Endothelial cell (in vitro differentiated cells): ENCODE measurements around the gene U2AF1L4. TPM values are rescaled to one million over a fixed set of nuclear protein-coding genes. Genes with fewer than 3 reads are reported as not detected.
A peak's percentile ranks its signal among the peaks of the same experiment; 100 is the strongest.

Source experiments
- DNase-seq: peaks from one replicate; pipeline ENCODE4 v3.0.0; 2021; ENCODE audit warnings: low spot score
- H3K27ac Mint-ChIP-seq: one replicate; pipeline ENCODE4 v1.8.0; 2021; ENCODE audit warnings: mixed read lengths, inconsistent platforms; ENCODE audit not compliant: unreplicated experiment
- H3K27me3 Mint-ChIP-seq: one replicate; pipeline ENCODE4 v1.8.0; 2021; ENCODE audit warnings: mild to moderate bottlenecking, moderate library complexity, mixed read lengths, inconsistent platforms; ENCODE audit not compliant: unreplicated experiment
- H3K36me3 Mint-ChIP-seq: one replicate; pipeline ENCODE4 v1.8.0; 2021; ENCODE audit warnings: mild to moderate bottlenecking, low read depth, mixed read lengths, inconsistent platforms; ENCODE audit not compliant: unreplicated experiment
- H3K4me1 Mint-ChIP-seq: one replicate; pipeline ENCODE4 v1.8.0; 2021; ENCODE audit warnings: mild to moderate bottlenecking, mixed read lengths, inconsistent platforms; ENCODE audit not compliant: unreplicated experiment
- H3K4me3 Mint-ChIP-seq: one replicate; pipeline ENCODE4 v1.8.0; 2021; ENCODE audit warnings: mild to moderate bottlenecking, mixed read lengths, inconsistent platforms; ENCODE audit not compliant: unreplicated experiment
- H3K9me3 Mint-ChIP-seq: one replicate; pipeline ENCODE4 v1.8.0; 2021; ENCODE audit warnings: mixed read lengths, inconsistent platforms; ENCODE audit not compliant: unreplicated experiment
- total RNA-seq: library from RNA; stranded (reverse); fragmentation: NEBNext Ultra II Directional; extraction: Animal tissue kit (Norgen Biotek cat#: 25700); gene quantifications from one replicate; pipeline ENCODE4 v1.2.1, GENCODE V29; 2021; ENCODE audit not compliant: unreplicated experiment
- TF ChIP-seq, protein P1 (sequence below): fragments of 200-600 bp; sonication (generic); IDR thresholded peaks from one replicate; pipeline ENCODE4 v1.5.0; 2021; ENCODE audit warnings: antibody characterized with exemption; ENCODE audit not compliant: unreplicated experiment

U2AF1L4 gene
- total RNA-seq, 1 donor from 2014 or later, result 12.0 TPM

GRCh38 chr19:35715981-35716800, 29.0 kb downstream of the U2AF1L4 start:
- peak overlapping the region; percentile 82 for H3K27ac Mint-ChIP-seq
- TF ChIP-seq, protein P1, sequence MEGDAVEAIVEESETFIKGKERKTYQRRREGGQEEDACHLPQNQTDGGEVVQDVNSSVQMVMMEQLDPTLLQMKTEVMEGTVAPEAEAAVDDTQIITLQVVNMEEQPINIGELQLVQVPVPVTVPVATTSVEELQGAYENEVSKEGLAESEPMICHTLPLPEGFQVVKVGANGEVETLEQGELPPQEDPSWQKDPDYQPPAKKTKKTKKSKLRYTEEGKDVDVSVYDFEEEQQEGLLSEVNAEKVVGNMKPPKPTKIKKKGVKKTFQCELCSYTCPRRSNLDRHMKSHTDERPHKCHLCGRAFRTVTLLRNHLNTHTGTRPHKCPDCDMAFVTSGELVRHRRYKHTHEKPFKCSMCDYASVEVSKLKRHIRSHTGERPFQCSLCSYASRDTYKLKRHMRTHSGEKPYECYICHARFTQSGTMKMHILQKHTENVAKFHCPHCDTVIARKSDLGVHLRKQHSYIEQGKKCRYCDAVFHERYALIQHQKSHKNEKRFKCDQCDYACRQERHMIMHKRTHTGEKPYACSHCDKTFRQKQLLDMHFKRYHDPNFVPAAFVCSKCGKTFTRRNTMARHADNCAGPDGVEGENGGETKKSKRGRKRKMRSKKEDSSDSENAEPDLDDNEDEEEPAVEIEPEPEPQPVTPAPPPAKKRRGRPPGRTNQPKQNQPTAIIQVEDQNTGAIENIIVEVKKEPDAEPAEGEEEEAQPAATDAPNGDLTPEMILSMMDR, result no peak
- peaks cover 4% of the 10 kb centered on the region for H3K36me3 Mint-ChIP-seq
- H3K4me3 Mint-ChIP-seq, result peak overlapping the region; percentile 96
- peaks cover 13% of the 10 kb centered on the region for H3K27me3 Mint-ChIP-seq
- peaks cover 22% of the 10 kb centered on the region for H3K4me1 Mint-ChIP-seq
- no peaks in the 10 kb centered on the region for H3K9me3 Mint-ChIP-seq
- DNase-seq, result peak; percentile 60

DNA sequence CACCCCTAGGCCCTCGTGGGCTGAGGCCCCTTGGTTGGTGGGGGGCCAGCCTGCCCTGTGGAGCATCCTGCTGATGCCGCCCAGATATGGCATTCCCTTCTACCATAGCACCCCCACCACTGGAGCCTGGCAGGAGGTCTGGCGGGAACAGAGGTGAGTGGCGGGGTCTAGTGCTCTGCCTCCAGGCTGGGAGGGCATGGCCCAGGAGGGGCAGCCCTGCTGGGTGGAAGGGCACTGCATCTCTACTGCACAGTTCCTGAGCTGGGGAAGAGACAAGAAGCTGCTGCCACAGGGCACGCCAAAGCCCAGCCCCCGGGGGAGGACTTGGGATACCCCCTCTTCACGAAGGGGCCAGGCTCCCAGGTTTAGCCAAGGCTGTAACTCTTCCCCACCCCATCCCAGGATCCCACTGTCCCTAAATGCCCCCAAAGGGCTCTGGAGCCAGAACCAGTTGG, 29.8 kb downstream of the U2AF1L4 start:
- TF ChIP-seq, protein P1, result no peak
- peaks cover 22% of the 10 kb centered on the region for H3K4me1 Mint-ChIP-seq
- peaks cover 13% of the 10 kb centered on the region for H3K27me3 Mint-ChIP-seq
- H3K9me3 Mint-ChIP-seq, result no peaks in the 10 kb centered on the region
- DNase-seq, result no peak
- H3K4me3 Mint-ChIP-seq, result no peak overlapping the region
- H3K36me3 Mint-ChIP-seq, result peaks cover 4% of the 10 kb centered on the region
- H3K27ac Mint-ChIP-seq, result no peak overlapping the region

GRCh38 chr19:35714601-35715354, 30.4 kb downstream of the U2AF1L4 start:
- TF ChIP-seq, protein P1, result no peak
- peaks cover 9% of the 10 kb centered on the region for H3K27me3 Mint-ChIP-seq
- H3K27ac Mint-ChIP-seq, result peak overlapping the region; percentile 9
- H3K4me1 Mint-ChIP-seq, result peaks cover 22% of the 10 kb centered on the region
- no peaks in the 10 kb centered on the region for H3K36me3 Mint-ChIP-seq
- H3K4me3 Mint-ChIP-seq, result peak overlapping the region; percentile 62
- H3K9me3 Mint-ChIP-seq, result no peaks in the 10 kb centered on the region
- no peak for DNase-seq

GRCh38 chr19:35713904-35714495, 31.2 kb downstream of the U2AF1L4 start:
- Mint-ChIP-seq H3K27ac (peak overlapping the region; percentile 9), H3K27me3 (peaks cover 9% of the 10 kb centered on the region), H3K4me1 (peaks cover 16% of the 10 kb centered on the region), H3K9me3 (no peaks in the 10 kb centered on the region), H3K36me3 (no peaks in the 10 kb centered on the region), H3K4me3 (peak overlapping the region; percentile 21)
- TF ChIP-seq, protein P1, result no peak
- DNase-seq, result no peak
